Measurements from ENCODE around the gene FPGT. TPM values are rescaled to one million over a fixed set of nuclear protein-coding genes. Genes with fewer than 3 reads are reported as not detected.

The FPGT gene
- total and polyA plus RNA-seq, 9 of the 15 experiments (the other 6 are each of a cell fraction or from before 2014, with no cell fraction given) = 11.6 to 24.3 (median 22.5) TPM

DNA sequence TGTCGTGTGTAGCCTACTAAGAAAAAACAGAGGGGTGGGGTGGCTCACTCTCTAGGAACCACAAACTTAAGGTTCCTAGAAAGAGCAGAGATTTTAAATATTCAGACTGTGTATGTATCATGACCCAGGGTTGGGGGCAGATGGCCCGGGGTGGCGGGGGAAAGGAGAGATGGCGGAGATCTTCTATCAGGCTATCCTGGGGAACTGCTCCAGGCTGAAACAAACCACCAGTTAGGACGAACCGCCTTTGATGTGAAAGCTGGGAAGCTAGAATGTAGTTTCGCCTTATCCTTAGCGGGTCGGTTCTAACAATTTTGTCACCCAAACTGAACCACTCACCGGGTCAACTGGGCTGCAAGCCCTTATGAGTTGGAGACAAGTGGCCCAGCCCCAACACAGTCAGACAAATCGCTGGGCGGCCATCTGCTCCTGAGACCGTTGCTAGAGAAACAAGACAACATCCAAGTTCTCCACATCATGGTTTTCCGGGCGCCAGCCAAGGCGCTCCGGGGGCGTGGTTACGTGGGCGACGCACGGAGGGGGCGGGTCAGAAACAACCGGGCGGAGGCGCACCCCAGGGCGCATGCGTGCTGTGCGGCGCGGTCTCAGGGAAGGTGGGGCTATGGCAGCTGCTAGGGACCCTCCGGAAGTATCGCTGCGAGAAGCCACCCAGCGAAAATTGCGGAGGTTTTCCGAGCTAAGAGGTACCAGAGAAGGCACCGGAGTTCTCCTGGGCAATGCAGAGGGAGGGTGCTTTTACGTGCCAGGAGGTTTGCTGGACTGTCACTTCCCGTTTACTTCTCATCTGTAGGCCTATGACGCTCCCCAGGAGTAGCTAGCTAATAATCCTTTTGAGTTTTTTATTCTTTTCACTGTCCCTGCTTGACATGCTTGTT is at the start of gene FPGT, which contains the start of gene LRRIQ3 (continued):
- no peak for TF ChIP-seq SNIP1 (IDR thresholded peaks at IDR 0.05; ENCODE audit: low read depth)
- TF ChIP-seq, protein P1, sequence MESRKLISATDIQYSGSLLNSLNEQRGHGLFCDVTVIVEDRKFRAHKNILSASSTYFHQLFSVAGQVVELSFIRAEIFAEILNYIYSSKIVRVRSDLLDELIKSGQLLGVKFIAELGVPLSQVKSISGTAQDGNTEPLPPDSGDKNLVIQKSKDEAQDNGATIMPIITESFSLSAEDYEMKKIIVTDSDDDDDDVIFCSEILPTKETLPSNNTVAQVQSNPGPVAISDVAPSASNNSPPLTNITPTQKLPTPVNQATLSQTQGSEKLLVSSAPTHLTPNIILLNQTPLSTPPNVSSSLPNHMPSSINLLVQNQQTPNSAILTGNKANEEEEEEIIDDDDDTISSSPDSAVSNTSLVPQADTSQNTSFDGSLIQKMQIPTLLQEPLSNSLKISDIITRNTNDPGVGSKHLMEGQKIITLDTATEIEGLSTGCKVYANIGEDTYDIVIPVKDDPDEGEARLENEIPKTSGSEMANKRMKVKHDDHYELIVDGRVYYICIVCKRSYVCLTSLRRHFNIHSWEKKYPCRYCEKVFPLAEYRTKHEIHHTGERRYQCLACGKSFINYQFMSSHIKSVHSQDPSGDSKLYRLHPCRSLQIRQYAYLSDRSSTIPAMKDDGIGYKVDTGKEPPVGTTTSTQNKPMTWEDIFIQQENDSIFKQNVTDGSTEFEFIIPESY (CRISPR knock-in tag; IDR thresholded peaks at IDR 0.05) = peak; percentile 69
- TF ChIP-seq DIDO1 (tag; IDR thresholded peaks at IDR 0.05; ENCODE audit: low read depth) = no peak
- no peak for TF ChIP-seq MYNN (IDR thresholded peaks at IDR 0.05)
- no peak for TF ChIP-seq MYNN (CRISPR knock-in tag; IDR thresholded peaks at IDR 0.05)
- no peak; a peak in 1 of 4 replicates for TF ChIP-seq CSDE1 (IDR thresholded peaks at IDR 0.05)
- TF ChIP-seq, protein P2, sequence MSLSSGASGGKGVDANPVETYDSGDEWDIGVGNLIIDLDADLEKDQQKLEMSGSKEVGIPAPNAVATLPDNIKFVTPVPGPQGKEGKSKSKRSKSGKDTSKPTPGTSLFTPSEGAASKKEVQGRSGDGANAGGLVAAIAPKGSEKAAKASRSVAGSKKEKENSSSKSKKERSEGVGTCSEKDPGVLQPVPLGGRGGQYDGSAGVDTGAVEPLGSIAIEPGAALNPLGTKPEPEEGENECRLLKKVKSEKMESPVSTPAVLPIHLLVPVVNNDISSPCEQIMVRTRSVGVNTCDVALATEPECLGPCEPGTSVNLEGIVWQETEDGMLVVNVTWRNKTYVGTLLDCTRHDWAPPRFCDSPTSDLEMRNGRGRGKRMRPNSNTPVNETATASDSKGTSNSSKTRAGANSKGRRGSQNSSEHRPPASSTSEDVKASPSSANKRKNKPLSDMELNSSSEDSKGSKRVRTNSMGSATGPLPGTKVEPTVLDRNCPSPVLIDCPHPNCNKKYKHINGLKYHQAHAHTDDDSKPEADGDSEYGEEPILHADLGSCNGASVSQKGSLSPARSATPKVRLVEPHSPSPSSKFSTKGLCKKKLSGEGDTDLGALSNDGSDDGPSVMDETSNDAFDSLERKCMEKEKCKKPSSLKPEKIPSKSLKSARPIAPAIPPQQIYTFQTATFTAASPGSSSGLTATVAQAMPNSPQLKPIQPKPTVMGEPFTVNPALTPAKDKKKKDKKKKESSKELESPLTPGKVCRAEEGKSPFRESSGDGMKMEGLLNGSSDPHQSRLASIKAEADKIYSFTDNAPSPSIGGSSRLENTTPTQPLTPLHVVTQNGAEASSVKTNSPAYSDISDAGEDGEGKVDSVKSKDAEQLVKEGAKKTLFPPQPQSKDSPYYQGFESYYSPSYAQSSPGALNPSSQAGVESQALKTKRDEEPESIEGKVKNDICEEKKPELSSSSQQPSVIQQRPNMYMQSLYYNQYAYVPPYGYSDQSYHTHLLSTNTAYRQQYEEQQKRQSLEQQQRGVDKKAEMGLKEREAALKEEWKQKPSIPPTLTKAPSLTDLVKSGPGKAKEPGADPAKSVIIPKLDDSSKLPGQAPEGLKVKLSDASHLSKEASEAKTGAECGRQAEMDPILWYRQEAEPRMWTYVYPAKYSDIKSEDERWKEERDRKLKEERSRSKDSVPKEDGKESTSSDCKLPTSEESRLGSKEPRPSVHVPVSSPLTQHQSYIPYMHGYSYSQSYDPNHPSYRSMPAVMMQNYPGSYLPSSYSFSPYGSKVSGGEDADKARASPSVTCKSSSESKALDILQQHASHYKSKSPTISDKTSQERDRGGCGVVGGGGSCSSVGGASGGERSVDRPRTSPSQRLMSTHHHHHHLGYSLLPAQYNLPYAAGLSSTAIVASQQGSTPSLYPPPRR (CRISPR knock-in tag; IDR thresholded peaks at IDR 0.05; ENCODE audit: borderline replicate concordance) = no peak
- TF ChIP-seq PATZ1 (CRISPR knock-in tag; IDR thresholded peaks at IDR 0.05; ENCODE audit: borderline replicate concordance) = no peak
- no peak for TF ChIP-seq TRIM24 (IDR thresholded peaks at IDR 0.05)
- TF ChIP-seq CC2D1A (IDR thresholded peaks at IDR 0.05) = no peak
- no peak for TF ChIP-seq HLTF (IDR thresholded peaks at IDR 0.05)
- TF ChIP-seq, protein P3, sequence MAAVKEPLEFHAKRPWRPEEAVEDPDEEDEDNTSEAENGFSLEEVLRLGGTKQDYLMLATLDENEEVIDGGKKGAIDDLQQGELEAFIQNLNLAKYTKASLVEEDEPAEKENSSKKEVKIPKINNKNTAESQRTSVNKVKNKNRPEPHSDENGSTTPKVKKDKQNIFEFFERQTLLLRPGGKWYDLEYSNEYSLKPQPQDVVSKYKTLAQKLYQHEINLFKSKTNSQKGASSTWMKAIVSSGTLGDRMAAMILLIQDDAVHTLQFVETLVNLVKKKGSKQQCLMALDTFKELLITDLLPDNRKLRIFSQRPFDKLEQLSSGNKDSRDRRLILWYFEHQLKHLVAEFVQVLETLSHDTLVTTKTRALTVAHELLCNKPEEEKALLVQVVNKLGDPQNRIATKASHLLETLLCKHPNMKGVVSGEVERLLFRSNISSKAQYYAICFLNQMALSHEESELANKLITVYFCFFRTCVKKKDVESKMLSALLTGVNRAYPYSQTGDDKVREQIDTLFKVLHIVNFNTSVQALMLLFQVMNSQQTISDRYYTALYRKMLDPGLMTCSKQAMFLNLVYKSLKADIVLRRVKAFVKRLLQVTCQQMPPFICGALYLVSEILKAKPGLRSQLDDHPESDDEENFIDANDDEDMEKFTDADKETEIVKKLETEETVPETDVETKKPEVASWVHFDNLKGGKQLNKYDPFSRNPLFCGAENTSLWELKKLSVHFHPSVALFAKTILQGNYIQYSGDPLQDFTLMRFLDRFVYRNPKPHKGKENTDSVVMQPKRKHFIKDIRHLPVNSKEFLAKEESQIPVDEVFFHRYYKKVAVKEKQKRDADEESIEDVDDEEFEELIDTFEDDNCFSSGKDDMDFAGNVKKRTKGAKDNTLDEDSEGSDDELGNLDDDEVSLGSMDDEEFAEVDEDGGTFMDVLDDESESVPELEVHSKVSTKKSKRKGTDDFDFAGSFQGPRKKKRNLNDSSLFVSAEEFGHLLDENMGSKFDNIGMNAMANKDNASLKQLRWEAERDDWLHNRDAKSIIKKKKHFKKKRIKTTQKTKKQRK (IDR thresholded peaks at IDR 0.05; ENCODE audit: borderline replicate concordance, low read depth, low read length) = no peak
- no peak for TF ChIP-seq ZBTB5 (IDR thresholded peaks at IDR 0.05)

Measured in K562 (cell line).